Measurements from ENCODE around the gene LBHD2.
"Not testable (repeated sequence)": the region's sequence is repeated elsewhere in the genome, so short reads cannot be mapped to it uniquely, and the experiment has no call there.

The LBHD2 gene

GRCh38 chr14:103103461-103104388 lies 19.7 kb downstream of the LBHD2 start:
- no peak for DNase-seq (ENCODE audit: extremely low read depth in 1 of 2, low read depth in 1 of 2)

GRCh38 chr14:103104389-103104653 lies 20.3 kb downstream of the LBHD2 start:
- no peak for DNase-seq (ENCODE audit: extremely low read depth in 1 of 2, low read depth in 1 of 2)

- peak; percentile 33 to 41 for DNase-seq (ENCODE audit: extremely low read depth in 1 of 2, low read depth in 1 of 2)
Measured at GRCh38 chr14:103104654-103105452, 20.8 kb downstream of the LBHD2 start.

GRCh38 chr14:103105580-103106150 lies 21.7 kb downstream of the LBHD2 start:
- DNase-seq (ENCODE audit: extremely low read depth in 1 of 2, low read depth in 1 of 2), result no peak

GRCh38 chr14:103107455-103107854 lies 23.4 kb downstream of the LBHD2 start:
- no peak for DNase-seq (ENCODE audit: extremely low read depth in 1 of 2, low read depth in 1 of 2)

GRCh38 chr14:103107941-103108748 lies 24.1 kb downstream of the LBHD2 start:
- DNase-seq (ENCODE audit: extremely low read depth in 1 of 2, low read depth in 1 of 2), result no peak

GRCh38 chr14:103108749-103109207 lies 24.8 kb downstream of the LBHD2 start:
- no peak for DNase-seq (ENCODE audit: extremely low read depth in 1 of 2, low read depth in 1 of 2)

GRCh38 chr14:103109535-103110441 lies 25.8 kb downstream of the LBHD2 start:
- no peak for DNase-seq (ENCODE audit: extremely low read depth in 1 of 2, low read depth in 1 of 2)

GRCh38 chr14:103110681-103111231 lies 26.7 kb downstream of the LBHD2 start:
- no peak for DNase-seq (ENCODE audit: extremely low read depth in 1 of 2, low read depth in 1 of 2)

- DNase-seq (ENCODE audit: extremely low read depth in 1 of 2, low read depth in 1 of 2), result no peak
Measured at GRCh38 chr14:103111232-103111868, 27.3 kb downstream of the LBHD2 start.

GRCh38 chr14:103112400-103113243 lies 28.6 kb downstream of the LBHD2 start:
- no peak for DNase-seq (ENCODE audit: extremely low read depth in 1 of 2, low read depth in 1 of 2)

- no peak for DNase-seq (ENCODE audit: extremely low read depth in 1 of 2, low read depth in 1 of 2)
Measured at GRCh38 chr14:103113303-103113702, 29.3 kb downstream of the LBHD2 start.

GRCh38 chr14:103113774-103114173 lies 29.8 kb downstream of the LBHD2 start:
- no peak for DNase-seq (ENCODE audit: extremely low read depth in 1 of 2, low read depth in 1 of 2)

- DNase-seq (ENCODE audit: extremely low read depth in 1 of 2, low read depth in 1 of 2), result not testable (repeated sequence)
Measured at GRCh38 chr14:103115086-103115679, 31.2 kb downstream of the LBHD2 start.

- no peak for DNase-seq (ENCODE audit: extremely low read depth in 1 of 2, low read depth in 1 of 2)
Measured at GRCh38 chr14:103115845-103116572, 32.0 kb downstream of the LBHD2 start.

GRCh38 chr14:103116636-103117035 lies 32.6 kb downstream of the LBHD2 start:
- DNase-seq (ENCODE audit: extremely low read depth in 1 of 2, low read depth in 1 of 2), result no peak

GRCh38 chr14:103117499-103117898 lies 33.5 kb downstream of the LBHD2 start:
- not testable (repeated sequence) for DNase-seq (ENCODE audit: extremely low read depth in 1 of 2, low read depth in 1 of 2)
